ENCODE measurements around the gene USH2A.

DNA sequence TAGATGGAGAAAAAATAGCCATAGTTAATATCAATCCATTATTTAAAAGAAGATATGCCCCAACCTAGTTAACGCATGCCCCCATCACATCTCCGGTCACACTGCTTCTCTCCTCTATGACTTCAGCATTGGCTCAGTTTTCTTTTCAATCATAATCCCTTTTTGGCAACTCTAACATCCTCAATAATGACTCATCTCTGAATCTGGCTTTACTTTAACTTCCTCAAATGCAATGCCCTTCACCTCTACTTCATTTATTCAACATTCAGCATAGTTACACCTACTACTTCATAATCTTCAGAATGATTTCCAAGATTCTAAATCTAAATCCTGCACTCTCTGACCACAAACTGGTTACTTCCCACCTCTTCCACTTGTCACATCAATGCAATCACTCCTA is 417.3 kb downstream of the USH2A start:
- TF ChIP-seq CHD2 (IDR thresholded peaks at IDR 0.05; ENCODE audit: low read length, partially characterized antibody) (no peak), SMC3 (IDR thresholded peaks at IDR 0.05) (no peak), POLR2A (IDR thresholded peaks at IDR 0.05; ENCODE audit: low read length) (no peak), KDM5A (IDR thresholded peaks at IDR 0.05) (no peak)
- TF ChIP-seq, protein P1, sequence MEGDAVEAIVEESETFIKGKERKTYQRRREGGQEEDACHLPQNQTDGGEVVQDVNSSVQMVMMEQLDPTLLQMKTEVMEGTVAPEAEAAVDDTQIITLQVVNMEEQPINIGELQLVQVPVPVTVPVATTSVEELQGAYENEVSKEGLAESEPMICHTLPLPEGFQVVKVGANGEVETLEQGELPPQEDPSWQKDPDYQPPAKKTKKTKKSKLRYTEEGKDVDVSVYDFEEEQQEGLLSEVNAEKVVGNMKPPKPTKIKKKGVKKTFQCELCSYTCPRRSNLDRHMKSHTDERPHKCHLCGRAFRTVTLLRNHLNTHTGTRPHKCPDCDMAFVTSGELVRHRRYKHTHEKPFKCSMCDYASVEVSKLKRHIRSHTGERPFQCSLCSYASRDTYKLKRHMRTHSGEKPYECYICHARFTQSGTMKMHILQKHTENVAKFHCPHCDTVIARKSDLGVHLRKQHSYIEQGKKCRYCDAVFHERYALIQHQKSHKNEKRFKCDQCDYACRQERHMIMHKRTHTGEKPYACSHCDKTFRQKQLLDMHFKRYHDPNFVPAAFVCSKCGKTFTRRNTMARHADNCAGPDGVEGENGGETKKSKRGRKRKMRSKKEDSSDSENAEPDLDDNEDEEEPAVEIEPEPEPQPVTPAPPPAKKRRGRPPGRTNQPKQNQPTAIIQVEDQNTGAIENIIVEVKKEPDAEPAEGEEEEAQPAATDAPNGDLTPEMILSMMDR (IDR thresholded peaks at IDR 0.05): no peak
- TF ChIP-seq, protein P2, sequence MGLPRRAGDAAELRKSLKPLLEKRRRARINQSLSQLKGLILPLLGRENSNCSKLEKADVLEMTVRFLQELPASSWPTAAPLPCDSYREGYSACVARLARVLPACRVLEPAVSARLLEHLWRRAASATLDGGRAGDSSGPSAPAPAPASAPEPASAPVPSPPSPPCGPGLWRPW (IDR thresholded peaks at IDR 0.05): no peak
- TF ChIP-seq, protein P3, sequence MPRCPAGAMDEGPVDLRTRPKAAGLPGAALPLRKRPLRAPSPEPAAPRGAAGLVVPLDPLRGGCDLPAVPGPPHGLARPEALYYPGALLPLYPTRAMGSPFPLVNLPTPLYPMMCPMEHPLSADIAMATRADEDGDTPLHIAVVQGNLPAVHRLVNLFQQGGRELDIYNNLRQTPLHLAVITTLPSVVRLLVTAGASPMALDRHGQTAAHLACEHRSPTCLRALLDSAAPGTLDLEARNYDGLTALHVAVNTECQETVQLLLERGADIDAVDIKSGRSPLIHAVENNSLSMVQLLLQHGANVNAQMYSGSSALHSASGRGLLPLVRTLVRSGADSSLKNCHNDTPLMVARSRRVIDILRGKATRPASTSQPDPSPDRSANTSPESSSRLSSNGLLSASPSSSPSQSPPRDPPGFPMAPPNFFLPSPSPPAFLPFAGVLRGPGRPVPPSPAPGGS (IDR thresholded peaks at IDR 0.05): no peak
- TF ChIP-seq, protein P4, sequence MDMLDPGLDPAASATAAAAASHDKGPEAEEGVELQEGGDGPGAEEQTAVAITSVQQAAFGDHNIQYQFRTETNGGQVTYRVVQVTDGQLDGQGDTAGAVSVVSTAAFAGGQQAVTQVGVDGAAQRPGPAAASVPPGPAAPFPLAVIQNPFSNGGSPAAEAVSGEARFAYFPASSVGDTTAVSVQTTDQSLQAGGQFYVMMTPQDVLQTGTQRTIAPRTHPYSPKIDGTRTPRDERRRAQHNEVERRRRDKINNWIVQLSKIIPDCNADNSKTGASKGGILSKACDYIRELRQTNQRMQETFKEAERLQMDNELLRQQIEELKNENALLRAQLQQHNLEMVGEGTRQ (IDR thresholded peaks at IDR 0.05): no peak
